Cerebellar cortex (tissue), 1 donor: ENCODE results near the gene TAB2.

Experiments used
- DNase-seq: peaks from one replicate; pipeline ENCODE4 v3.0.0-alpha.2; 2015; ENCODE audit warnings: low spot score

The TAB2 gene

DNA sequence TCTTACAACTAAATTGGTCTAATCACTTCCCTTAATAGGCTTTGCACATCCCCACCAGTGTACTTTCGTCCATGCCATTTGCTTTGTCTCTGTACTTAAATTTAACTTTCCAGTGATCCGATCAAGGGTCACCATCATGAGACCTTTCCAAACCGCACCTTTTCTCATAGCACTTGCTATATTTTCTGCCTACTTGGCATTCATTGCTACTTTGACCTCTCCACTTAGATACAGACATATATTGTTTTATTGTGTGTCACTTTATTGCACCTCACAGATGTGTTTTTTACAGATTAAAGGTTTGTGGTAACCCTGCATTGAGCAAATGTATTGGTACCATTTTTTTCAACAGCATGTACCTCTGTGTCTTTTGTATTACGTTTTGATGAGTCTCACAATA is 97.3 kb downstream of the TAB2 start:
- no peak for DNase-seq

DNA sequence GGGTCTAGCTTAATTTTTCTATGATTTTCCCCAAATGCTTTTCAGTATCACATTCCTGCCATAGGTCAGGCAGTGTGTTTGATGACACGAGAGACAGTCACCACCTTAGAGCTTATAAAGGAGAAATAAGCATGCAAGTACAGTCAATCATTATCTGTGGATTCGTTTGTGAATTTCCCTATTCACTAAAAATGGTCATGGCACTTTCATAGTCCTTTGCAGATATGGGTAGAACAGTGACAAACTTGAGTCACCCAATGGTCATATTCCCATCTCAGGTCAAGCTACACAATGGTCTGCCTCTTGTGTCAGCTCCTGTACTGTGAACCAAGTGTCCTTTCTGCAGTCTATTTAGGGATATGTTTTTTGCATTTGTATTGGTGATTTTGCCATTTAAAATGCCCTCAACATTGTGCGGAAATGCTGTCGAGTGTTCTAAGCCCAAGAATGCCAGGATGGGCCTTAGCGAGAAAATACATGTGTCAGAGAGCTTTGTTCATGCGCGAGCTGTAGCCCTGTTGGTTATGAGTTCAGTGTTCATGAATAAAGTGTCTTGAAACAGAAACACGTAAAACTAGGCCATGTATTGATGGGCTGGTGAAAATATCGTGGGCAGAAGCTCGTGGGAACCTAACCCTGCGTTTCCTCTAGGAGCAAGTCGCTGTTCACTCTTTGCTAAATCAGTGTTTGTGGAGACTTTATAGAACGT is 102.3 kb downstream of the TAB2 start:
- DNase-seq: no peak

DNA sequence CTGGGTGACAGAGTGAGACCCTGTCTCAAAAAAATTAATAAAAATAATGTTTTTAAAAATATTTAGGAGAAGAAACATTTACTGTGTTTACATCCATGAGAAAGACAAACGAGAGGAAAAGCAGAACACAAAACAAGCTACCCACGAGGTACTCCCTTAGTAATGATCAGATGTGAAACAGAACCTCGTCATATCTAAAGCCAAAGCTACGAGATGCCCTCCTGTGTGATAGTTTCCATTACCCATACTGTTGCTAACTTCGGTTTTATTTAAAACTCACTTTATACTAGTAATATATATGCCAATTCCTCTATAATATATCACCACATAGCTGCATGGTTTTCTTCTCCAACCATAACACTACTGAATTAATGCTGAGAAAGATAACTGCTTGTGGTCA is 103.6 kb downstream of the TAB2 start:
- no peak for DNase-seq

DNA sequence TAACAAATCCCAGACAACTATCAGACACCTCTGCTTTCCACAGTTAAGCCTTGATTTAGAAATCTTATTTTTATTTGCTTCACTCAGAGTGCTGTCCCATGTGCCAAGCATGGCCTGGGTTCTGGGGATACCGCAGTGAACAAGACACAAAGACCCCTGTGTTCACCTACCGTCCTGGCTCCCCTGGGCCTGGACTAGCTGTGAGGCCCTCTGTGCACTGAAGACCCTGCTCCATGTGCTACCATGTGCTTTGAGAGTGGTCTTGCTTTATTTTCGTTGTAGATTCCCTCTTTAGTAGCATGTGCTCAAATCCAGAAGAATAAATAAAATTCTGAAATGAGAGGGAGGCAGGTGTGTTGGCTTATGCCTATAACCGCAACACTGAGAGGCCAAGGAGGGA is 105.1 kb downstream of the TAB2 start:
- no peak for DNase-seq

DNA sequence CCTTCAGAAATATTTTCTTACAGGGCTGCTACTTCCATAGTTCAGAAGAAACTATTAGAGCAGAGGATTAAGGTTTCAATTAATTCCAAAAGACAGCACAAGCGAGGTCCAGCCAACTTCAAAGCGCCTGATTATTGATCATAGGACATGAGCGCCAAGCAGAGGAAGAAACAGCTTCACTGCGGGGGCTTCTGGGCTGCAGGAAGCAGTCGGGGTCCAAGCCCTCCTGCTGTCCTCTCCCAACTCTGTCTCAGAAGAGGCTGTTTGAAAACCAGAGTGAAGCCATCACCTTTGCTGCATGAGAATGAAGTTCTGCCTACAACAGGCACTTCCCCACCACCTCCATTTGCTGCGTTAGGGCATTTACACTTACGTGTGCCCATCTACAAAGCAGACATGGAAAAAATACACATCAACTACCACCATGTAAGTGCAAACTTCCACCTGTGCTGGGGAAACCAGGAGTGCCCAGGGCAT is 106.5 kb downstream of the TAB2 start:
- DNase-seq: no peak

DNA sequence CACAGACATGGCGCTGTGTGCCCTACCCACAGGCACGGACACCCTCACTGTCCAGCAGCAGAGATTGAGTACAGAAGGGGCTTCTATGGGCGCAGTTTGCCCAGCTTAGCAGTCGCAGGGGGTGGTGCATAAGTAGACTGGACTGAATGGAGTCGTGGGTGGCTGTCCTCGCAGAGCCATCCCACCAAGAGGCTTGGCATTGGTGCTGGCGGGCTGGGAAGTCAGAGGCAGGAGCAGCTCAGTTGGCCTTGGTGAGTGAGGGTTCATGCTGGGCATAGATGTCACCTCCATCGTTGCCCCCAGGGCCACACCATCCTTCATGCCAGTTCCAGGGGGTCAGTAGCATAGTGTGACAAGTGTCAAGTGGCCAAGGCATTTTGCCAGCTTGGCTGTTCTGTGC is 107.7 kb downstream of the TAB2 start:
- DNase-seq: no peak

DNA sequence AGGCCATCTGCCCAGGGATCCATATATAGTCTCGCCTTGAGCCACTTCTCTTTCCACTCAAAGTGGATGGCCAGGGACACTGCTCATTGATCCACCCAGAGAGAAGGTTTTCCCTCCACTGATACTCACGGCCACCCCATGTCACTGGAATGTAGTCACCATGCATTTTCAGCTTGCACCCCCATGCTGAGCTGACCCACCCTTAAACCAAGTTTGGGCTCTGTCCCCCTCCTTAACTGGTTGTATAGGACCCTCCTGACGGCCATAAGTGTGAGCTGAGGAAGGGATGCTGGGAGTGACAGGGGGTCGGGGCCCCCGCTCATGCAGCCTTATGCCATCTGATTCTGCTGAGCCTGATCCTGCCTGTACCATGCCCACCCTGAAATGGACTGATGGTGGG is 108.2 kb downstream of the TAB2 start:
- no peak for DNase-seq

DNA sequence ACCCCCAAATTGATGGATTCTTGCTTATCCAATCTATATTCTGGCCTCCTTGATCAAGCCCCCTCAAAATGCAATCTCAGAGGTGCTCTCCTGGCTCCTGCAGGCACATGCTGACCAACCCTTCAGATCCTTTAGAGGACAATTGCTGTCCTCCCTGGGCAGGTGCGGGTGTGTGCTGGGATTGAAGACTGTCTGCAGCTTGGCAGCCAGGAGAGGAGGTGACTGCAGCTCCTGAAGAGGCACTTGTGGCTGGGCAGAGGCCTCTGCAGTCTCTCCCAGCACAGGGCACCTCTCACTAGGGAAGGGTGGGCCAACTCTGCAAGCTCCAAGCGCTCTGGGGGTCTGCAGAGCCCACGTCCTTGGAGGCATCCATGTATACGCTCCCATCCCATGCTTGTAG is 111.1 kb downstream of the TAB2 start:
- no peak for DNase-seq

DNA sequence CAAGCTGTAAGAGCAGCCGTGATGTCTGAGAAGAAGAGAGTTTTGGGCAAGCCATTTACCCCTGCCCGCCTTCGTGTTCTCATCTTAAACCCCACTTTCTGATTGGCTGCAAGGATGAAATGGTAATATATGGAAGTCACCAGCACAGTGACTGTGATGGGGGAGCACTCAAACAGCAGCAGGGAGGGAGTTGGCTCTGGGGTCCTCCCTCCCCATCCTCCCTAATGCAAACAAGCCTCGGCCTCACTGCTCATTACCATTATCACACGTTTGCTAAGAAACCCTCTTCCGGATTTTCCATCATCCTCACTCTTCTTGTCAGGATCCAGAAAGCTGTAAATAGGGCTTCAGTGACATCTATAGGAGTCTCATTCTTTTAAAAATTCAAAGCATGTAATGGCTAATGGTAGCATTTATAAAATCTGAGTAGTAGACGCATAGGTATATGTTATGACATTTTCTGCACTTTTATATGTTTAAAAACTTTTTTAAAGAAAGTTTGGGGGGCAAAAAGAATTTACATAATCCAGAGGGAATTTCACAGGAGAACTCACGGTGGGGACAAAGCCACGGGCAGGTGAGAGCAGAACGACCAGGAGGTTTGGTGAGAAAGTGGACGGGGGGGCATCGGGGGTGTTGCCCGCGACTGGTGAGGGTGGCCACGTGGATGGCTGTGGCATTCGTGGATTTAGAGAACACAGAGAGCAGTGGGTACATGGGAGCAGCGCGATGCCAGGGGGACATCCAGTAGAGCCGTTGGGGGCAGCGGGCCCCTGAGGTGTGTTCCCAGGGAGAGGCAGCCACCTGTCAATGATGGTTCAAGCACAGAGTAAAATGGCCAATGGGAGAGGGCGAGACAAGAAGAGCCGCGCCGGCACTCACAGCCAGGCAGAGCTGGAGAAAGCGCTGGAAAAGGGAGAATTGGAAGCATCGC is 112.2 kb downstream of the TAB2 start:
- DNase-seq: no peak

DNA sequence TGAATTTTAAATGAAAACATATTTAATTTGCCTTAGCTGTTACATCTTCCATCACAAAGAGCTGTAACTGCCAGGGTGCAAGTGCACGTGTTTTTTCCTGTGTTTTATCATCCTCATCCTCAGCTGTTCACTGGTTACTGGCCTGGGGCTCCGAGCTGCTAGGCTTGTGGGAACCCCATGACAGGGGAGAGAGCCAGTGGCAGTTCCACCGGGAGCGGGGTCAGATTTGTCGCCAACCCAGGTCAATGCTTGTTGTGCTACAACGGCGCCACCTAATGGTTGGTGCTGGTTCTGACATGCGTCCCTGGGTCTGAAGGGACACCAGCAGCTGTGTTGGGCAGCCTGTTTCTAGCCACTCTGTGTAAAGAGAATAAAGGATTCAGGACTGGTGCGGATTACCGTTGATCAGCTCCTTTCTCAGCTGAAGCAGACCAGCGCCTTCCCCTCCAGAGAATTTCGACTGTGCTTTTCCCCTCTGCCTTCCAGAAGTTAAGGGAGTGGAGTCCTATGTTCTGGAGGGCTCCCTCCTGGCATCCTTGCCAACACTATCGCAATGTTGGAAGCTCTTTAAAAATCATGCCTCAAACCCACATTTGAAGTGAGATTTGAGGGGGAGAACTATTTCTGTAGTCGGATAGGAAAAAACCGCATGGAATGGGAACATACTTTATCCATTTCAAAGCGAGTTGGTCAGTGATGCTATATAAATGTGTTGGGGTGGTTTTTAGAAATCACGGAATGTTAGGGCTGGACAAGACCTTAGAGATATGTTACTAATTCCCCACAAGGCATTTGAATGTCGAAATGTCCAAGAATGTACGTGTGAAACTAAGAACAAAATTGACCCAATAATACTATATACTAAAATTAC is 114.6 kb downstream of the TAB2 start:
- DNase-seq: peak; percentile 86

DNA sequence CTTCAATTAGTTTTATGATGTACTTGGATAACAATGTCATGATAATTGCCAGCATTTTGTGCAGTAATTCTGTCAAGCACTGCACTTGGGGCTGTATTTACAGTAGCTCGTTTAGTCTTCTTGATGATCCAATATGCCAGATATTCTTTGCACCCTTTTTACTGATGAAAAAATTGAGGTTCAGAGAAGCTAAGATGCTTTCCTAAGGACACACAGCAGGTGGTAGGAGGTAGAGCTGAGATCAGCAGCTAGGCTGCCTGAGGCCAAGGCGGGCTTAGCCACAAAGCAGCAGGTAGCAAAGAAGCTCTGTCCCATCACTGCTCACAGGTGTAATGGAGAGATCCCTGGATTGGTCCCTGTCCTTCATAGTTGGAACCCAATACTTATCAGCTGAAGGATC is 115.9 kb downstream of the TAB2 start:
- DNase-seq: no peak

DNA sequence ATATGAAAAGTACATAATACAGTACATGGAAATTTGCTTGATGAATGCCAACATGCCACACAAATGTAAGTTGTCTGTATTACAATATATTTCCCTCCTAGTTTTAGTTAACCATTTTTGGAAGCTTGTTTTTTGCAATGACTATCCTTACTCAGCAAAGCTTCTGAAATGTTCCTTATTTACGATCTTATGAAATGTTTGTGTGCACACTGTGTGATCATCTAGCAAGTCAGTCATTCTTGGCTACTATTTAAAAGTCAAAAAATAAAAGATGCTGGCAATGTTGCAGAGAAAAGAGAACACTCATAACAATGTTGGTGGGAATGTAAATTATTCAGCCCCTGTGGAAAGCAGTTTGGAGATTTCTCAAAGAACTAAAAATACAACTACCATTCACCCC is 116.4 kb downstream of the TAB2 start:
- DNase-seq: no peak

DNA sequence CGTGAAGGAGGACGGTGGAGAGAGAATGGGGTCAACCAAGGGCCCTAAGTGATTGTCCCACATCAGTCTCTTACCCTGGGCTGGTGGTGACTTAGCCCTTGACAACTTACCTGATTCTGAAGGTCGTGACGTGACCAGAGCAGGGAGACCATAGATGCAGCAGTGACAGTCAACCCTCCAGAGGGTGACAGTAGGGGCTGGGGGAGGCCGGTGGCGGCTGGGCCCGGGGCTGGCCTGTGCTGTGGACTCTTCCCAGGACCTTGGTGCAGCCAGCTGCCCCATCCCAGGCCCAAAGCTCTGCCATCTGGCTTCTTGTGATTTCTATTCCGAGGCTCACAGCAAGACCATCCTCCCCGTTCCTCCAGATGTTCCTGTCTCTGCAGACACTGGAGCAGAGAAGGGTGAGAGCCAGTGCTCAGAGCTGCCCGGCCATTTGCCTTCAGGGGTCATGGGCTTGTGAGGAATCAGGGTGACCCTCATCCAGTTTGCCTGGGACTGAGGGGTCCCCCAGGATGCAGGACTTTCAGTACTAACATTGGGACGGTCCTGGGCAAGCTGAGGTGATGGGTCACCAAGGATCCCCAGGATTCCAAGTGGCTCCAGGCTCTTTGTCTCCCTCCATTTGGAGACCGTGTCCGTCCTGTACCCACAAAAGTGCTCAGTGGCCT is 118.5 kb downstream of the TAB2 start:
- no peak for DNase-seq

DNA sequence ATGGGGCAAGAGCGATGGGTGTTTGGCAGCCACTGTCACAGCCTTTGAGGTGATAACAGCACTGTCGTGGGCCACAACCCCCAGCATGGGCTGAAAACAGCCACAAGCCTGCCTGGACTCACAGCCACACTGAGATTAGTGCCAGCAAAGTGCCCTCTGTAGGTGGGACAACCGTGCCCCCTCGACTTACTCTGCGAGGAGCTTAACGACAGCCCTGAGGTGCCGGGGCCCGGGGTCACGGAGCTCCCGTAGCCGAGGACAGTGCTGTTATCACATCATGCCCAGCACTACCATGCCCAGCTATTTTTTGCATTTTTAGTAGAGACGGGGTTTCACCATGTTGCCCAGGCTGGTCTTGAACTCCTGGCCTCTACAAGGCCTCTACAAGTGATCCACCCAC is 119.1 kb downstream of the TAB2 start:
- no peak for DNase-seq

DNA sequence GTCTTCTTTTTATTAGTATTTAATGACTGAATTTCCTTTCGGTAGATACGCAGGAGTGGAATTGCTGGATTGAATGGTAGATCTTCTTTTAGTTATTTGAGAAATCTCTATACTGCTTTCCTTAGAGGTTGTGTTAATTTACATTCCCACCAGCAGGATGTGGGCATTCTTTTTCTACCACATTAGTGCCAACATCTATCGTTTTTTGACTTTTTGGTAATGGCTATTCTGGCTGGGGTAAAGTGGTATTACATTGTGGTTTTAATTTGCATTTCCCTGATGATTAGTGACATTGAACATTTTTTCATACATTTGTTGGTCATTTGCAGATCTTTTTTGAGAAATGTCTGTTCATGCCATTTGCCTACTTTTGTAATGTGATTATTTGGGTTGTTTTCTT is 119.7 kb downstream of the TAB2 start:
- DNase-seq: no peak

DNA sequence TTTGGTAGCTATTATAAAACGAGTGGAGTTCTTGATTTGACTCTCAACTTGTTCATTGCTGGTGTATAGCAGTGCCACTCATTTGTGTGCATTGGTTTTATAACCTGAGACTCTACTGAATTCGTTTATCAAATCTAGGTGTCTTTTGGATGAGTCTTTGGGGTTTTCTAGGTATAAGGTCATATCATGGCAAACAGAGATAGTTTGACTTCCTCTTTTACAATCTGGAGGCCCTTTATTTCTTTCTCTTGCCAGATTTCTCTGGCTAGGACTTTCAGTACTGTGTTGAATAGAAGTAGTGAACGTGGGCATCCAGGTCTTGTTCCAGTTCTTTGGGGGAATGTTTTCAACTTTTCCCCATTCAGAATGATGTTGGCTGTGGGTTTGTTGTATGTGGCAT is 121.3 kb downstream of the TAB2 start:
- DNase-seq: no peak

DNA sequence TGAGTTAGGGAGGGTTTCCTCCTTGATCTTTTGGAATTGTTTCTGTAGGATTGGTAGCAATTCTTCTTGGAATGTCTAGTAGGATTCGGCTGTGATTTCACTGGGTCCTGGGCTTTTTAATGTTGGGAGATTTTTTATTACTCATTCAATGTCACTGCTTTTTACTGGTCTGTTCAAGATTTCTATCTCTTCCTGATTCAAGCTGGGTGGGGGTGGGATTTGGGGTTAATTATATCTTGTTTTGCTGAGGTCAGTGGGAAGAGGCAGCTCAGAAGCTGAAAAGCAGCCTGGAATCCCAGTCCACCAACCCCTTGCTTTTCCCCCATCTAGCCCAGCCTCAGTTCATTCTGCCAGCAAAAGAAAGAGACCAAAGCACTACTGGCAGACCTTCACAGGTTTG is 122.1 kb downstream of the TAB2 start:
- DNase-seq: no peak

DNA sequence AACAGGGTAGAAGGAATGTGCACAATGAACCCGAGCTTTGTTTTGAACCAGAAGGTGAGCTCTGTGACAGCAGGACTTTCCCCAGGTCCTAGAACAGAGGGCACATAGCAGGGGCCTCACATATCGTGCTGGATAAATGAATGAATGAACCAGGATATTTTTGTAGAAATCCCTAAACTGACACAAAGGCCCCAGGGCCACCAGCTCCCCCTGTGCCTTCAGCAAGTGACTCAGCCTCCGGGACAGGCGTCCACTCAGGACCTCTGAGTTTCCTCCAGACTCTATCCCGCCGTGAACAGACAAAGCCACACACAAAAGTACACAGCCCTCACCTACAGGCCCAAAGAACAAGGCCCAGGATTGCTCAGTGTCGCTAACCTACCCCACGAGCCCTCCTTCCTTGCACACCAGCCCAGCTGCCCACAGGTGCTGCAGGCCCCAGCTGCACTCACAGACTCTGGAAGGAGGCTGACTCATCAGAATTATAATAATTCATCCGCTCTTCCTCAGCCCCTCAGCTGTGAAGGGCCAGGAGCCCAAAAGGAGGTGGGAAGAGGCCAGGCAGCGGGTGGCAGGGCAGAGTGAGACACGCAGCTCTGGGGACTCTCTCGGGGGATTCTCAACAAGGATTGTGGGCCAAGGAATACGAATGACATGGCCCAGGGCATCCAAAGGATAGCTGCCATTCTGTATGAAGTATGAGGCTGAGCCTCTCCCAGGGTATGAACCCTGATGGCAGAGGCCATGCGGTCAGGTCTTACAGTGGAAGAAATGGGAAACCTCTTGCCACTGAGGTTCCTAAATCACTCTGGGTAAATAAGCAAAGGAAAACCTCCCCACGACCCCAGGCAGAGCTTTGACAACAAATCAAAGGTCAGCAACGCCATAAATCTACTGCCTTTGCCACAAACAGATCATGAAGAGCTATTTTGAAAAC is 123.5 kb downstream of the TAB2 start:
- DNase-seq: no peak

DNA sequence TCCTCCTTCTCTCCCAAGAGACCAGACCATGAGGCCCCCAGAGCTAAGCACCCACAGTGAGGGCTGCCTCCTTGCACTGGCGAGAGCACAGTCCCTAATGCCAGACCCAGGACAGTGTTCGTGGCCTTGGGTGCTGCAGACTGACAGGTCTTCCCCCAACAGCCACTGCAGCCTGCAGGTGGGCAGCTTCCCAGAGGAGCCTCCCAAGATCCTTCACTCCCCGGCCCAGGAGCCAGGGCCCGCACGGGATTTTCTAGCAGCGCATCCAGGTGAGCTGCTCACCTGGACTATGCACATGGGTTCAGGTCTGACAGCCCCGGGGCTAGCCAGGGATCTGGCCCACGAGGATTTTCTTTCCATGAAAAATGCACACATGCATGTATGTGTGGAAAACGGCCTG is 124.2 kb downstream of the TAB2 start:
- DNase-seq: no peak

DNA sequence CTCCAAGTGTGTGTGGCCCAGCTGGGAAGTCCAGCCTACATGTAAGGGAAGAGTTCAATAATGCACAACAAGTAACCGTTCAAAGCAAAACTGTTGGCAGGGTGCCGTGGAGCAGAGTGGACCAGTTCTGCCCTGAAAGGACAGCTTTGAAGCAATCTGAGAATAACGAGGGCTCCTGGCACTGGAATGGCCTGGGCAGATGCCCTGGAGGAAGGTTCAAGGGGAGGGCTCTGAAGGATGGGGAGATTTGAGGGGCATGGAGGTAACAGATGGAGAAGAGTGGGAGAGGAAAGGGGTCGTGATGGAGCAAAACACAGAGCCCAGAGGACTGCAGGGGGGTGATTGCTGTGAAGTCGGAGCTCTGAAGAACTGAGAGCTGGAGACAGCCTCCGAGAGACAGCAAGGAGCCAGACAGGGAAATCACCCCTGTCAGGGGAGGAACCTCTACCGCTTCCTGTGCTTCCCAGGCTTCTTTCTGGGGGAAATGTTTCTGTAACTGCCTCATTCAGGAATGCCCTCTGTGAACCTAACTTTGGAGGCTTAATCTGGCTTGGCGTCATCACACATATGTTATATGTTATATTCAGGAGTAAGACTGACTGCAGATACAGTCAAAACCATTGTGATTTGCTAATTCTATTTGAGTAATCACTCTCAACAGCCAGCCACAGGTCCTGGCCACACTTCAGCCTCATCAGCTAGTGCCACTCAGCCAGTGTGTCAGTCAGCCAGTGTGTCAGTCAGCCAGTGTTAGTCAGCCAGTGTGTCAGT is 126.1 kb downstream of the TAB2 start:
- no peak for DNase-seq
